Calu3 (cell line): ENCODE data around the gene EFNB1. TPM values are rescaled to one million over a fixed set of nuclear protein-coding genes. Genes with fewer than 3 reads are reported as not detected.

Source experiments
- BruUV-seq: library from RNA; stranded (reverse); fragments of 400-500 nt; replicated peaks from 2 replicates; lab custom pipeline; 2021; lab: Mats Ljungman, UMichigan
- CTCF ChIA-PET: fragments of 300-600 bp; sonication (Branson Sonifier 250); formaldehyde crosslinking; loops from one replicate; lab custom pipeline; 2022; ENCODE audit warnings: antibody characterized with exemption; lab: Charles Lee
- DNase-seq: peaks from one replicate; pipeline ENCODE4 v3.0.0; 2022
- H3K27ac Mint-ChIP-seq: one replicate; pipeline ENCODE4 v1.8.0; 2022; ENCODE audit warnings: mixed read lengths; ENCODE audit not compliant: unreplicated experiment
- H3K27me3 Mint-ChIP-seq: one replicate; pipeline ENCODE4 v1.8.0; 2022; ENCODE audit warnings: mixed read lengths; ENCODE audit not compliant: unreplicated experiment
- H3K36me3 Mint-ChIP-seq: one replicate; pipeline ENCODE4 v1.8.0; 2022; ENCODE audit warnings: mild to moderate bottlenecking, moderate library complexity, mixed read lengths; ENCODE audit not compliant: insufficient read depth, unreplicated experiment
- H3K4me1 Mint-ChIP-seq: one replicate; pipeline ENCODE4 v1.8.0; 2022; ENCODE audit warnings: mild to moderate bottlenecking, low read depth, mixed read lengths; ENCODE audit not compliant: unreplicated experiment
- H3K4me3 Mint-ChIP-seq: one replicate; pipeline ENCODE4 v1.8.0; 2022; ENCODE audit warnings: mild to moderate bottlenecking, low read depth, moderate library complexity, mixed read lengths; ENCODE audit not compliant: unreplicated experiment
- H3K9me3 Mint-ChIP-seq: one replicate; pipeline ENCODE4 v1.8.0; 2022; ENCODE audit warnings: low read depth, mixed read lengths; ENCODE audit not compliant: unreplicated experiment
- CTCF ChIP-seq: fragments of 200-600 bp; IDR thresholded peaks from one replicate; pipeline ENCODE4 v1.8.0; 2022; ENCODE audit warnings: antibody characterized with exemption; ENCODE audit not compliant: unreplicated experiment
- intact Hi-C: fragments of 100-400 bp; cut with micrococcal nuclease; formaldehyde crosslinking; loops from one replicate; pipeline ENCODE4 v1.10.0; 2022; ENCODE audit not compliant: unreplicated experiment
- total RNA-seq: library from RNA; stranded (reverse); gene quantifications from 2 replicates; pipeline ENCODE4 v1.2.3, GENCODE V29; 2022

The EFNB1 gene
- total RNA-seq, 1 experiment from 2014 or later = 12.6 TPM

- peaks cover 24% of the 10 kb centered on the region for H3K27me3 Mint-ChIP-seq
- intact Hi-C loops = loop anchor here (1.0 to 10.0 kb wide), 4 partner anchors 212 to 794 kb away; partner anchors contain the start of gene EDA
- H3K4me3 Mint-ChIP-seq = no peak overlapping the region
- no peaks in the 10 kb centered on the region for H3K9me3 Mint-ChIP-seq
- TF ChIP-seq CTCF = peak; percentile 29
- peaks cover 4% of the 10 kb centered on the region for H3K4me1 Mint-ChIP-seq
- BruUV-seq = no TSS peak
- H3K36me3 Mint-ChIP-seq = peaks cover 3% of the 10 kb centered on the region
- no peak overlapping the region for H3K27ac Mint-ChIP-seq
- peak; percentile 46 for DNase-seq
- CTCF ChIA-PET = interaction anchor here (0.8 to 1.8 kb wide), 6 partner anchors 238 to 566 kb away, joined by 3 to 11 read pairs (median 8); no protein-coding TSS in a partner anchor
These were observed 6.0 kb upstream of the EFNB1 start for GRCh38 chrX:68822641-68823410.

DNA sequence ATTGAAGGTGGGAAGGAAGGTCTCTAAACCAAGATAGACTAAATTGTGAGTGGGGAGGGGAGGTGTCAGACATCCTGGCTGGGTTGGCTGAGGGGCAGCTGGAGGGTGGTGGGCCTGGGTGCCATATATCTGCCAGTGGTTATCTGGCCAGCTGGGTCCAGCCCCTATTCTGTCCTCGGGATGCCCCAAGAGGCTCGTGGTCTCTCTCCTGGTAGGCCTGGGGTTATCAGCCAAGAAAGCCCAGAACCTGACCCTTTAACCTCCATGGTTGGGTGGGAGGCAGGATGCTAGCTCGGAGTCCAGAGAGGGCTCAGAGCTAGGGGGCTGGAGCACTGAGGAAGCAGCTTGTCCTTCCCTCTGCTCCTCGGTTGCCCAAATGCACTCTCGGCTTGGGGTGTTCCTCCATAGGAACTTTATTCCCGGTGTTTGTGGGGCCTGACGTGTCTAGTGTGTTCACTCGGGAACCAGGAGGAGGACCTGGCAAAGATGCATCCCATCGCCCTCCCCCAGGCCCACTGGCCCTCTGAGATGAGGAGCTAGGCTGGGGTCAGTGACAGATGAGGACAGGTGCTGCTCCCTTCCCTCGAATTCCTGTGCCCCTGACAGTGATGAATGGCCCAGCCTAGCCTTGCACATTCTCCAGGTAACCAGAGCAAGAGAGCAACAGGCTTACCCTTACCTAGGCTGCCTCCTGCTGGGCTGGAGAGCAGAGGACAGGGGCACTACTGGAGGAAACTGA, 5.2 kb upstream of the EFNB1 start:
- CTCF ChIA-PET = interaction anchor here (1.2 kb wide), 1 partner anchor 398 kb away, joined by 11 read pairs; no protein-coding TSS in a partner anchor

GRCh38 chrX:68824152-68824433, 4.7 kb upstream of the EFNB1 start:
- H3K27me3 Mint-ChIP-seq = peaks cover 23% of the 10 kb centered on the region
- no peak for TF ChIP-seq CTCF
- H3K4me1 Mint-ChIP-seq = peaks cover 13% of the 10 kb centered on the region
- no peaks in the 10 kb centered on the region for H3K9me3 Mint-ChIP-seq
- intact Hi-C loops = loop anchor here (5.0 to 10.0 kb wide), 2 partner anchors 211 to 793 kb away; partner anchors contain the start of gene EDA
- peaks cover 15% of the 10 kb centered on the region for H3K36me3 Mint-ChIP-seq
- H3K4me3 Mint-ChIP-seq = no peak overlapping the region
- no peak overlapping the region for H3K27ac Mint-ChIP-seq
- CTCF ChIA-PET = no interaction called here
- no peak for DNase-seq
- BruUV-seq = no TSS peak

More for the DNA sequence above, 5.2 kb upstream of the EFNB1 start:
- Mint-ChIP-seq H3K36me3 (peaks cover 10% of the 10 kb centered on the region), H3K9me3 (no peaks in the 10 kb centered on the region), H3K4me1 (peaks cover 12% of the 10 kb centered on the region), H3K27me3 (peaks cover 23% of the 10 kb centered on the region), H3K27ac (no peak overlapping the region), H3K4me3 (no peak overlapping the region)
- DNase-seq = no peak
- intact Hi-C loops = loop anchor here (5.0 to 10.0 kb wide), 2 partner anchors 211 to 794 kb away; partner anchors contain the start of gene EDA
- no peak for TF ChIP-seq CTCF
- no TSS peak for BruUV-seq

GRCh38 chrX:68824565-68825125, 4.2 kb upstream of the EFNB1 start:
- H3K9me3 Mint-ChIP-seq = no peaks in the 10 kb centered on the region
- intact Hi-C loops = loop anchor here (5.0 to 10.0 kb wide), 4 partner anchors 93 to 793 kb away; partner anchors contain the start of gene EDA
- peaks cover 13% of the 10 kb centered on the region for H3K4me1 Mint-ChIP-seq
- H3K4me3 Mint-ChIP-seq = no peak overlapping the region
- H3K27ac Mint-ChIP-seq = no peak overlapping the region
- DNase-seq = no peak
- no TSS peak for BruUV-seq
- H3K27me3 Mint-ChIP-seq = peaks cover 23% of the 10 kb centered on the region
- no peak for TF ChIP-seq CTCF
- H3K36me3 Mint-ChIP-seq = peaks cover 20% of the 10 kb centered on the region
- CTCF ChIA-PET = interaction anchor here (0.5 to 1.0 kb wide), 2 partner anchors 236 to 464 kb away, joined by 3 to 5 read pairs; no protein-coding TSS in a partner anchor
